Retinal pigment epithelial cell (primary cell): ENCODE data around the gene DOCK10.

ENCODE experiments used
- DNase-seq: peaks from one replicate; pipeline ENCODE4 v3.0.0-alpha.2; 2010; ENCODE audit warnings: low read depth
- H3K4me3 ChIP-seq: 2 replicates; pipeline ENCODE4 v1.5.1; 2011; ENCODE audit warnings: mild to moderate bottlenecking, low read length, control low read depth, moderate library complexity
- CTCF ChIP-seq: conservative IDR thresholded peaks from 2 replicates; pipeline ENCODE4 v1.5.1; 2011; ENCODE audit warnings: low read depth, low read length, control low read depth, inconsistent platforms

The DOCK10 gene

GRCh38 chr2:224958462-224958857 lies 83.8 kb downstream of the DOCK10 start:
- H3K4me3 ChIP-seq: no peak overlapping the region
- no peak for DNase-seq
- no peak for TF ChIP-seq CTCF

GRCh38 chr2:224957540-224958461 lies 84.5 kb downstream of the DOCK10 start:
- no peak for DNase-seq
- no peak for TF ChIP-seq CTCF

GRCh38 chr2:224956706-224957105 lies 85.6 kb downstream of the DOCK10 start:
- no peak for TF ChIP-seq CTCF
- no peak for DNase-seq
- H3K4me3 ChIP-seq: no peak overlapping the region

More at GRCh38 chr2:224957540-224958461, 84.5 kb downstream of the DOCK10 start:
- H3K4me3 ChIP-seq: no peak overlapping the region

- no peak overlapping the region for H3K4me3 ChIP-seq
- DNase-seq: no peak
- TF ChIP-seq CTCF: no peak
Measured at GRCh38 chr2:224954980-224955379, 87.3 kb downstream of the DOCK10 start.

- no peak for TF ChIP-seq CTCF
- H3K4me3 ChIP-seq: no peak overlapping the region
- DNase-seq: no peak
Measured at GRCh38 chr2:224952936-224953657, 89.2 kb downstream of the DOCK10 start.

GRCh38 chr2:224951723-224952481 lies 90.4 kb downstream of the DOCK10 start:
- TF ChIP-seq CTCF: no peak
- DNase-seq: no peak
- H3K4me3 ChIP-seq: no peak overlapping the region
